GM12878 (cell line): ENCODE measurements around the gene TMED5. TPM values are rescaled to one million over a fixed set of nuclear protein-coding genes. Genes with fewer than 3 reads are reported as not detected.

ENCODE experiments used
- ATAC-seq: fragments of 200-7000 bp; cut with Tn5 transposase; 3 replicates; pipeline ENCODE4 v1.9.1; 2020; ENCODE audit warnings: mild to moderate bottlenecking, moderate library complexity
- BruUV-seq: library from RNA; stranded (reverse); fragments of 400-500 nt; replicated peaks from 2 replicates; lab custom pipeline; 2021; lab: Mats Ljungman, UMichigan
- CTCF ChIA-PET: fragments of 300-600 bp; sonication (Branson Sonifier 250); formaldehyde crosslinking; extraction: SDS; loops from one replicate; lab custom pipeline; 2021; ENCODE audit warnings: inconsistent platforms; lab: Yijun Ruan, JAX
- POLR2A ChIA-PET: fragments of 350-600 bp; formaldehyde crosslinking; extraction: SDS; loops from one replicate; lab custom pipeline; 2021; ENCODE audit warnings: inconsistent platforms; lab: Charles Lee
- RAD21 ChIA-PET: fragments of 300-600 bp; sonication (Branson Sonifier 250); formaldehyde crosslinking; loops from one replicate; lab custom pipeline; 2023; ENCODE audit warnings: antibody characterized with exemption; ENCODE audit not compliant: unreplicated experiment; lab: Charles Lee
- SMC1A ChIA-PET: fragments of 300-600 bp; sonication (Branson Sonifier 250); formaldehyde crosslinking; loops from one replicate; lab custom pipeline; 2023; ENCODE audit not compliant: unreplicated experiment, uncharacterized antibody; lab: Charles Lee
- DNase-seq: peaks from one replicate; pipeline ENCODE4 v3.0.0-alpha.2; 2011; ENCODE audit warnings: low read depth, low spot score
- FAIRE-seq: peaks from 3 replicates; lab custom pipeline; 2011; peaks lifted over from hg19 to GRCh38; lab: Jason Lieb, UNC
- H2AFZ ChIP-seq: 2 replicates; pipeline ENCODE4 v1.6.0; 2011; ENCODE audit warnings: low read depth, low read length, control low read depth; ENCODE audit not compliant: control insufficient read depth
- H3K27ac ChIP-seq: 2 replicates; pipeline ENCODE4 v1.5.1; 2011; ENCODE audit warnings: control low read depth; ENCODE audit not compliant: control insufficient read depth, insufficient read depth
- H3K27me3 ChIP-seq, 2 experiments: replicated peaks in 1 of 2; 2 replicates each; pipeline versions ENCODE4 v1.6.0 to v1.6.1; 2011; ENCODE audit warnings: low read length in 1 of 2; ENCODE audit not compliant: control insufficient read depth in 2 of 2, insufficient read depth in 2 of 2
- H3K36me3 ChIP-seq, 2 experiments: 2 replicates each; pipeline ENCODE4 v1.5.1; 2011; ENCODE audit warnings: low read length in 1 of 2; ENCODE audit not compliant: control insufficient read depth in 2 of 2, insufficient read depth in 2 of 2
- H3K4me1 ChIP-seq: 2 replicates; pipeline ENCODE4 v1.6.1; 2011; ENCODE audit warnings: mild to moderate bottlenecking, low read length, moderate library complexity, mixed read lengths; ENCODE audit not compliant: control insufficient read depth, insufficient read depth
- H3K4me2 ChIP-seq: 2 replicates; pipeline ENCODE4 v1.6.0; 2011; ENCODE audit warnings: control low read depth; ENCODE audit not compliant: control insufficient read depth, insufficient read depth
- H3K4me3 ChIP-seq: fragments of 200-600 bp; sonication (generic); 2 replicates; pipeline ENCODE4 v1.5.1; 2016
- H3K79me2 ChIP-seq: 2 replicates; pipeline ENCODE4 v1.6.0; 2011; ENCODE audit warnings: low read length; ENCODE audit not compliant: control insufficient read depth, insufficient read depth
- H3K9ac ChIP-seq: 2 replicates; pipeline ENCODE4 v1.8.0; 2011; ENCODE audit warnings: low read length, control low read depth, mixed read lengths; ENCODE audit not compliant: control insufficient read depth, insufficient read depth
- H3K9me3 ChIP-seq: replicated peaks from 3 replicates; pipeline ENCODE4 v1.5.1; 2011; ENCODE audit warnings: mild to moderate bottlenecking, low read length; ENCODE audit not compliant: control insufficient read depth, insufficient read depth
- H4K20me1 ChIP-seq: 2 replicates; pipeline ENCODE4 v1.6.0; 2011; ENCODE audit not compliant: control insufficient read depth, insufficient read depth
- BHLHE40 ChIP-seq, 2 experiments: fragments of 450-650 bp in 1 of 2; IDR thresholded peaks; 2 replicates each; pipeline ENCODE4 v1.6.1; 2011 to 2017; ENCODE audit warnings: low read depth in 2 of 2, borderline replicate concordance in 1 of 2, improper control_type of control experiment in 1 of 2, low read length in 1 of 2, mild to moderate bottlenecking in 1 of 2
- CBFB ChIP-seq: IDR thresholded peaks from 2 replicates; pipeline ENCODE4 v1.6.1; 2016; ENCODE audit warnings: antibody characterized with exemption, low read depth
- CHD2 ChIP-seq: IDR thresholded peaks from 2 replicates; pipeline ENCODE4 v1.6.1; 2011; ENCODE audit warnings: low read depth, low read length, improper control_type of control experiment, borderline replicate concordance
- CREB1 ChIP-seq: IDR thresholded peaks from 2 replicates; pipeline ENCODE4 v1.6.1; 2012; ENCODE audit warnings: low read depth, mild to moderate bottlenecking, inconsistent platforms
- EED ChIP-seq: sonication (generic); IDR thresholded peaks from 2 replicates; pipeline ENCODE4 v1.6.1; 2016; ENCODE audit warnings: antibody characterized with exemption, low read depth
- GATAD2B ChIP-seq: fragments of 450-650 bp; conservative IDR thresholded peaks from 2 replicates; pipeline ENCODE4 v1.6.1; 2017; ENCODE audit warnings: low read depth, mild to moderate bottlenecking, moderate library complexity
- IKZF1 ChIP-seq: fragments of 450-650 bp; conservative IDR thresholded peaks from 2 replicates; pipeline ENCODE4 v1.6.1; 2017; ENCODE audit warnings: antibody characterized with exemption, mild to moderate bottlenecking
- IRF3 ChIP-seq: fragments of 450-650 bp; IDR thresholded peaks from 2 replicates; pipeline ENCODE4 v1.6.1; 2014; ENCODE audit warnings: mild to moderate bottlenecking
- NFYA ChIP-seq: IDR thresholded peaks from 2 replicates; pipeline ENCODE4 v1.6.1; 2011; ENCODE audit warnings: low read depth, mild to moderate bottlenecking, low read length, improper control_type of control experiment, borderline replicate concordance
- NFYB ChIP-seq: IDR thresholded peaks from 2 replicates; pipeline ENCODE4 v1.6.1; 2011; ENCODE audit warnings: low read depth, mild to moderate bottlenecking, low read length, improper control_type of control experiment, moderate library complexity; ENCODE audit not compliant: insufficient read depth
- POLR2AphosphoS5 ChIP-seq: IDR thresholded peaks from 2 replicates; pipeline ENCODE4 v1.6.1; 2011; ENCODE audit warnings: mild to moderate bottlenecking, low read length, inconsistent platforms
- SIX5 ChIP-seq: IDR thresholded peaks from 2 replicates; pipeline ENCODE4 v1.6.1; 2011; ENCODE audit warnings: mild to moderate bottlenecking, low read depth, low read length, moderate library complexity; ENCODE audit not compliant: severe bottlenecking
- USF1 ChIP-seq: IDR thresholded peaks from 2 replicates; pipeline ENCODE4 v1.6.1; 2011; ENCODE audit warnings: borderline replicate concordance, low read depth, mild to moderate bottlenecking, moderate library complexity, mixed read lengths, low read length; ENCODE audit not compliant: insufficient read depth; ENCODE audit errors: extremely low read length
- USF2 ChIP-seq: IDR thresholded peaks from 2 replicates; pipeline ENCODE4 v1.6.1; 2011; ENCODE audit warnings: low read depth, low read length, improper control_type of control experiment, borderline replicate concordance
- ZNF384 ChIP-seq: IDR thresholded peaks from 2 replicates; pipeline ENCODE4 v1.6.1; 2012; ENCODE audit warnings: low read depth, mild to moderate bottlenecking, low read length, improper control_type of control experiment, borderline replicate concordance
- ZNF687 ChIP-seq: fragments of 450-650 bp; IDR thresholded peaks from 2 replicates; pipeline ENCODE4 v1.6.1; 2017; ENCODE audit warnings: mild to moderate bottlenecking, moderate library complexity
- WGBS: methylation state at CpG from one replicate; pipeline ENCODE4 v1.1.6; 2016; ENCODE audit warnings: low lambda C conversion rate; ENCODE audit not compliant: insufficient replicate concordance, insufficient coverage; ENCODE audit errors: missing lambda C conversion rate; 5-methylcytosine and 5-hydroxymethylcytosine counted together
- in situ Hi-C: fragments of 300-500 bp; cut with MboI; formaldehyde crosslinking; loops from 9 replicates; pipeline ENCODE4 v1.14.3; 2018; ENCODE audit warnings: mixed read lengths
- intact Hi-C: fragments of 100-400 bp; cut with micrococcal nuclease; formaldehyde crosslinking; loops from one replicate; pipeline ENCODE4 v1.14.2; 2022; ENCODE audit not compliant: unreplicated experiment
- polyA plus RNA-seq, 11 experiments: library from polyadenylated mRNA; depleted of rRNA in 4 of 11; unstranded in 6 of 11; stranded (reverse) in 5 of 11; fragments of >200 nt; fragmentation: Nextera tagmentation in 4 of 11; fragmentation: Illumina TruSeq in 1 of 11; extraction: Ambion mirVana in 4 of 11; extraction: Trizol in 1 of 11; gene quantifications; 1 replicate in 1 of 11; 2 replicates in 10 of 11; pipeline versions ENCODE4 v1.2.1 to v1.2.3, GENCODE V29; 2011 to 2016; ENCODE audit warnings: inconsistent platforms in 2 of 11, missing spikeins in 2 of 11, low read depth in 1 of 11
- total RNA-seq, 4 experiments: library from RNA; depleted of rRNA in 3 of 4; stranded (reverse); fragments of >200 nt in 3 of 4; fragmentation: Illumina TruSeq in 1 of 4; extraction: Trizol in 1 of 4; gene quantifications; 2 replicates each; pipeline versions ENCODE4 v1.2.1 to v1.2.3, GENCODE V29; 2013 to 2021

TMED5 gene
- total and polyA plus RNA-seq, 10 of the 15 experiments (the other 5 are each of a cell fraction or from before 2014, with no cell fraction given), result 18.5 to 80.6 (median 54.0) TPM

GRCh38 chr1:93171549-93172034, 8.6 kb downstream of the TMED5 start:
- ATAC-seq (peak; percentile 28), FAIRE-seq (no peak), DNase-seq (no peak)
- peak overlapping the region; percentile 20; the same call in 1 of the 2 replicates for H3K9ac ChIP-seq
- peaks cover 5% of the 10 kb centered on the region; the same call in 1 of the 2 replicates for H3K4me1 ChIP-seq
- no peaks in the 10 kb centered on the region for H3K27me3 ChIP-seq
- peaks cover 2 to 6% of the 10 kb centered on the region in 2 experiments; a peak in 3 of 4 replicates for H3K36me3 ChIP-seq
- no TSS peak for BruUV-seq
- WGBS, result 97% methylated on average over 1 of the region's 1 CpG
- peak overlapping the region; percentile 31; the same call in 1 of the 2 replicates for H3K27ac ChIP-seq
- ChIA-PET RAD21 (interaction anchor here (1.4 to 1.9 kb wide), 2 partner anchors 17 to 29 kb away, joined by 3 to 4 read pairs; no protein-coding TSS in a partner anchor), POLR2A (interaction anchor here (0.6 to 3.0 kb wide), 2 partner anchors 10 to 213 kb away, joined by 3 to 11 read pairs; no protein-coding TSS in a partner anchor), CTCF (interaction anchor here (0.7 to 1.1 kb wide), 3 partner anchors 67 to 122 kb away, joined by 3 read pairs; no protein-coding TSS in a partner anchor), SMC1A (interaction anchor here (1.1 to 3.4 kb wide), 4 partner anchors 20 to 91 kb away, joined by 3 to 17 read pairs (median 6); no protein-coding TSS in a partner anchor)
- no peaks in the 10 kb centered on the region for H4K20me1 ChIP-seq
- in situ Hi-C loops (no loop called here), intact Hi-C loops (loop anchor here (10.0 kb wide), 1 partner anchor 337 kb away; the partner anchor contains the start of gene RPL5)
- peak overlapping the region; percentile 68 for H3K4me2 ChIP-seq
- peaks cover 89% of the 10 kb centered on the region for H3K79me2 ChIP-seq
- H3K4me3 ChIP-seq, result peak overlapping the region; percentile 43
- H2AFZ ChIP-seq, result no peak overlapping the region
- peaks cover 18% of the 10 kb centered on the region for H3K9me3 ChIP-seq
- TF ChIP-seq IKZF1 (no peak), SIX5 (no peak), ZNF384 (no peak), NFYB (no peak), USF2 (no peak), CREB1 (no peak), GATAD2B (no peak), NFYA (no peak), POLR2AphosphoS5 (no peak), CBFB (no peak), BHLHE40 (IDR thresholded peaks at IDR 0.05; ENCODE audit: borderline replicate concordance in 1 of 2, low read depth in 2 of 2, low read length in 1 of 2) (no peak), IRF3 (no peak), USF1 (no peak), ZNF687 (no peak), EED (no peak), CHD2 (no peak)
